T-helper 2 cell (primary cell): ENCODE data around the gene SUPT7L.
"Not testable (repeated sequence)": the region's sequence is repeated elsewhere in the genome, so short reads cannot be mapped to it uniquely, and the experiment has no call there.

Experiments used
- DNase-seq, 5 experiments: peaks; one replicate each; pipeline versions ENCODE4 v3.0.0 to v3.0.0-alpha.2; 2012 to 2022

The SUPT7L gene

DNA sequence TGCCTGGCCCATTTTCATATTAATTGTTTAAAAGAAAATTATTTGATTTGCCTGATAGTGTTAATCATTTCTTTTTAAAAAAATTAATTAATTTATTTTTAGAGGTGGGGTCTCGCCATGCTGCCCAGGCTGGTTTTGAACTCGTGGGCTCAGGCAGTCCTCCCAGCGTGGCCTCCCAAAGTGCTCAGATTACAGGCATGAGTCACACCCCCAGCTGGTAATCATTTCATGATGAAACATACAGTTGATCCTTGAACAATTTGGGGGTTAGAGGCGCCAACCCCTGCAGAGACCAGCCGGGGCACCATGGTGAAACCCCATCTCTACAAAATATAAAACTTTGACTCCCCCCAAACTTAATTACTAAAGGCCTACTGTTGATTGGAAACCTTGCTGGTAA, 26.6 kb downstream of the SUPT7L start:
- peak in 1 of 5 experiments; percentile 30 for DNase-seq

DNA sequence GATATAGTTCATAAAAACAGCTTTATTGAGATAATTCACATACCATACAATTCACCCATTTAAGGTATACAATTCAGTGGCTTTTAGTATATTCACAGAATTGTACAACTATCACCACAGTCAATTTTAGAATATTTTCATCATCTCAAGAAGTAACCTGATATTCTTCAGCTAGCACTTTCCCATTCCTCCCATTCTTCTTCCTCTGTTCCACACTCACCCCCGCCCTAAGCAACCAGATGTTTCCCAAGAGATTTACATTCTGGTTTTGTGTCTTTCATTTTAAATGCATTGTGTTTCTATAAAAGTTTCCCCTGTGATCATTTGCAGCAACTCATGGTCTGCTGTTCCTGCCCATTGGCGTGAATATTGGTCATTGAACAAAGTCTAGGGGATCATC, 29.1 kb downstream of the SUPT7L start:
- no peak for DNase-seq

DNA sequence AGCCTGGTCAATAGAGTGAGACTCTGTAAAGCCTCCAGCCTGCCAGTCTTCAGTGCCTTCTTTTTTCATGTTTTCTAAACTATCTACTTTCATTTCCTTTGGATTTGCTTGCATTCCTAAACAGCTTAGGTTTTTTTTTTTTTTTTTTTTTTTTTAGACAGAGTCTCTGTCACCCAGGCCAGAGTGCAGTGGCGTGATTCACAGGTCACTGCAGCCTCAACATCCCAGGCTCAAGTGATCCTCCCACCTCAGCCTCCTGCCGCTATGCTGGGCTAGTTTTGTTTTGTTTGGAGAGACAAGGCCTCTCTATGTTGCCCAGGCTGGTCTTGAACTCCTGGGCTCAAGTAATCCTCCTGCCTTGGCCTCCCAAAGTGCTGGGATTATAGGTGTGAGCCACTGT, 33.2 kb downstream of the SUPT7L start:
- not testable (repeated sequence) for DNase-seq

DNA sequence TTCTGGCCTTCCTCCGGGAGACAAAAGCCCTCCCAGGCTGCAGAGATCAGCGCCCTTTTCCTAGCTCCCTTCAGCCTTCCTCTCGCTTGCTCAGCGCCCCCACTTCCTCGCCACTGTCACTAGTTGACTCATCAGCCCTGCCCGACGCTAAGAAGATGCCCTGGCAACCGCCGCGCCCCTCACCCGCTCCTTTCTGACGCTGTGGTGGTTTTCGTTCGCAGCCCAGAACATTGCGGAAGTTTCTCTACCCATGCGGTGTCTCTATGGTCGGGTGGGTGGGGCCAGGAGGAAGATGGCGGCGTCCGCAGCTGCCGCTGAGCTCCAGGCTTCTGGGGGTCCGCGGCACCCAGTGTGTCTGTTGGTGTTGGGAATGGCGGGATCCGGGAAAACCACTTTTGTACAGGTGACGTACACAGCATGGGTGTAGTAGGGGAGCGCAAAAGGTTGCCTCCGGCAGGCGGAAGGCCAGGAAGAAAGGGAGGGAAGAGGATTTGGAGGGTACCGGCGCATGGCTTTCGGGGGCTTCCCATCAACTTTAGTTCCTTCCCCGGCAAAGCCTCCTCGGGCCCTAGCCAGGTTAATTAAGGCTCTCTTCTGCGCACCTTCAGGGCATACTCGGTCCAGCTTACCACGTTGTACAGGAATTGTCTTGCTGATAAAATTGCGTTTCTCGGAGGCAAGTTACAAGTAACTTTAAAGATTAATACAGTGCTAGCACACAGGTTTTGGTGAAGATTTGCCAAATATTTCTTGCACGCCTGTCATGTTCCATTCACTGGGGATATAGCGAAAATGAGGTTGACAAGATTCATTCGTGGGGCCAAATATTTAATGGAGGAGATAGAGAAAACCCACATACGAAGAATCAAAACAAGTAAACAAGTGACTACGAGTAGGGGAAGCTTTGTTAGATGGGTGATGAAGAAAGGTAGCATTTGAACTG, 34.4 kb downstream of the SUPT7L start, which contains the start of the genes CCDC121 and GPN1:
CCDC121 (minus strand) TSS at position 246 of the 943 bp plus-strand sequence. CDS start 1,213 bp downstream, outside the sequence.
GPN1 (plus strand) TSS at position 284 of the 943 bp plus-strand sequence; CDS start at position 293, 9 bp downstream.
- DNase-seq, result peak; percentile 83 to 98 (median 93)

DNA sequence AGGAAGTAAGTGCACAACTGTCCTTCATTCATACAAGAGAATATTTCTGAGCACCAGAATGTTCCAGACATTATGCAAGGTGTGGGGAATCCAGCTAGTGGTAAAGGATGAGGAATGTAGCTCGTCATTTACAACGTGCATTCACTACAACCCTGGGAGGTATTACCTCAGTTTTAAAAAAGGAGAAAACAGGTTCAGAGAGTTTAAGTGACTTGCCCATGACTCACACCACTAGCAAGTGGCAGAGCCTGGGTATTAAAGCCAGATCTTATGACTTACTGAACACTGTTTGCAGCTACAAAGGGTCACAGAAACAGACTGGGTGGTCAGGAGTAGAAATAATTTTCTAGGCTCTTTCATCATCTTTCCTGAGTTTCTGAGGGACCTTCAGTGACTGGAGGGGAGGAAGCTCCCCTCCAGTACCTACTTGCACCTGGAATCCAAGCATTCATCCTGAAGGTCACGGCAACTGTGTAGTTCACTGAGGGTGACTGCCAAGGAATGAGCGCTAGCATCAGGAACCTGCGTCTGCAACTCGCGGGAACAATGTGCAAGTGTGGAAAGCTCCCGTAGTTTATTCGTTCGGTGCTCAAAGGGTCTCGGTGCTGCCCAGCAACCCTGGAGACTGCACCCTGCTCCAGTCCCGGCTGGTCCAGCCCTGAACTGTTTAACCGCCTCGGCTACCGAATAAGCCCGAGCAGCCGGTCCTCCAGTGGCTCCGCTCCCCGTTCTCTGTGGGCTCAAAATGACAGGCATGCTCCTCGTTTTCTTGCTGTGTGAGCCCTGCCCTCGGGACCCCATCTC, 35.2 kb downstream of the SUPT7L start:
- peak in 2 of 5 experiments; percentile 3 to 43 for DNase-seq

DNA sequence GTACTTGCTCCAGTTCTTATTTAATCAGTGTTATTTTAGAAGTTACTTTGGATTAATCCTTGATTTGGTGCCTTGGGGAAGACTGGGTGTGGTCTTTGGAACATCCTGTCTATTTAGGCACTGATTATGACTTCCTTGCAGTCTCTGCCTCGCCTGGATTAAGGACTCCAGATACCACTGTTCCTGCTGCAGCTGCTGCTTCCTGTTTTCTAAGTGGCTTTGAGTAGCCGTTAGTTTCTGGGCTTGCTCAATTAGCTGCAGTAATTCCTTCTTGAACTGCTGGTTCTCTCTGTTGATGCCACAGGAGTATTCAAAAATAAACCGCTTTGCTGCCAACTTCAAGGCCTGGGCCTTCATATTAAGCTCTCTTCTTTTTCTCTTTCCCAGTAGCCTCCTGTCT, 36.5 kb downstream of the SUPT7L start:
- not testable (repeated sequence) for DNase-seq

DNA sequence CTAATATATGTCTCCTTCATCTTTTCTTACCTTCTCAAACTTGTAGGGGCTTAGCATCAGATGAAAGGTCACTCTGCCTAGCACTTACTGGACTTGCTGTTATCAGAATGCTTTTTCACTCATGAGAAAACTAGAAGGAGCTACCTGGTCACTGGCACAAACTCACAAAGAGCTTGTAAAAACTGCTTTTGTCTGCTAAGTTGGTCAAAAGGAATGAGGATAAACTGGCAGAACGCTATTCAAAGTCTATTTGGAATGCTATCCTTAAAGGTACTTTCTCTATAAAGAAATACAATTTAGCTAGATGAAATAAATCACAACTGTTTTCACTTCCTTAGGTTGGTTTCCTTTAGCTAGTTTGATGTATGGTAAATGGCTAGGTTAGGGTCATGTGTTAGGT, 37.1 kb downstream of the SUPT7L start:
- DNase-seq, result not testable (repeated sequence)

DNA sequence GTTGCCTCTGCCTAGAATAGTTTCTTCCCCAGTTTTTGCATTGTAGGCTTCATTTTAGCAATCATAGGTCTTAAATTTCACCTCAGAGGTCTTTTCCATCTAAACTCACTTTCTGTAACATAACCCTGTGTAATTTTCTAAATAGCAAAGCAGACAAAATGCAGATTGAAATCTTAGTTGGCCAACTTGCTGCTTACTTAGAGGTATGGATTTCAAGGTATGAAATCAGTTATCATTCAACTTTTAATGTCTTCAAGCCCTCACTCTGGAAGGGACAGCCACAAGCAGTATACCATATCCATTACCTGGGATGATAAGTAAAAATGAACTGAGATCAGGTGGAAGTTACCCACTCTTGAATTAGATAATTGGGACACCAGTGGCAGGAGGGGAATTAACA, 38.5 kb downstream of the SUPT7L start:
- no peak for DNase-seq

DNA sequence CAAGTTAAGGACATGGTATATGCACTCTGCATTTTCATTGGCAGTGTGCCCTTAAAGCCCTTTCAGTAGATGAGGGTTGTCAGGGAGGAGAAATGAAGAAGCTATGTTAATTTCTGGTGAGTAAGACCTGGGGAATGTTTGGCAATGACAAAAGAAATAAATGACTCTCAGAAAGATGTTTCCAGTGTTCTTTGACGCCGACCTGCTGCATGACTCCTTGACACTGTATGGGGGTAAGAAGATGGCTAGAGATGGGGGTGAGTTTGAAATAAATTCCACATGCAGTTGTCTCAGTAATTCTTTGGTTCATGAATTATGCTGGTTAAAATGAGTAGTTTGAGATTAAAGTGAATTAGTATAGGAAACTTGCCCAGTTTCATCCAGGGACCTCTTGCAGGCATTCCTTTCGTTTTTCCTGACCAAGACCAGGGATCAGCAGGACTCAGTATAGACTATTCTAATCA, 40.5 kb downstream of the SUPT7L start:
- no peak for DNase-seq

DNA sequence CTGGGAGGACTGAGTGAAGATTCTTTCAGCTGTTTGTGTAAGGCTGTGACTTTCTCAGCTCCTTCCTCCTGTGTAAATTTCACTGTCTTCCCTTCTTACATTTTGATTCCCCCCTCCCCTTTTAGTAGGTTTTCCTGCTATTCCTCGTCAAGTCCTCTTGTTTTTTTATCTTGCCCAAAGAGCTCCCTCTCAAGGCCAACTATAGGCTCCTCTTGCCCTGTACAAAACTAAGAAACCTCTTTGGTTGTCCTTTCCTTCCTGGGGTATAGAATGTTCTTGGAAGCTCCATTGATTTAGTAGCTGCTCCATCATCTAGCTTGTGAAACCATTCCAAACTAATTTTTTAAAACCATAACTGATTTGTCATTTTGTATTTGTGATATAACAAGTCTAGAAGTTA, 41.9 kb downstream of the SUPT7L start:
- no peak for DNase-seq

DNA sequence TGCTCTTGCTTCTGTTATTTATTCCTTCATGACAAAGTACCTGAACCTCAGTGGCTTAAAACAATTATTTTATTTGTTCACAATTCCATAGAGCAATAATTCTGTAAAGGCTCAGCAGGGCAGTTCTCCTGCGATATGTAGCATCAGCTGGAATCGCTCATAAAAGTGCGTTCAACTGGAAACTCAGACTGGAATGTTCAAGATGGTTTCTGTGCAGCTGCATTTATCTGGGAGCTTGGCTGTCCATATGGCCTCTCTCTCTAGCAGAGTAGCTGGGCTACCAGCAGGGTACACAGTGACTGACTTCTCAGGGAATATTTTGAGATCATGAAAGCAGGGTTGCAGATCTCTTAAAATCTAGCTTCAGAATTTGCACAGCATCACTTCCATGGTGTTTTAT, 48.1 kb downstream of the SUPT7L start:
- no peak for DNase-seq

DNA sequence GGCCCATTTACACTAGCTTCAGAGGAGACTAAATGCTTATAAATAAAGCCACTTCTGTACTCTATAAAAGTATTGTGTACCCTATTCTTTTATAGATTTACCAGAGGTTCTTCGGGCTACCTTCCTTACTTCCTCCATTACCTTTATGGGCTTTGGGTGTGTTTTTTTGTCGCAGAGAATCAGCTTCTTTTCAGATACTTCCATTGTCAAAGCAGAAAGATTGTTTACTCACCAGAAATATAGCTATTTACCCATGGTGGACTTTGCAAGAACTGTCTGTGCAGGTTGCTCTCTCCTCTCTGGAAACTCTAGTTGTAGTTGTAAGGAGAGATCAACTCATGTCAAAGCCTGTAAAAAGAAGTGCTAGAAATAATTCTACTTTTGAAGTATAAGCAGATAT, 49.4 kb downstream of the SUPT7L start:
- no peak for DNase-seq

DNA sequence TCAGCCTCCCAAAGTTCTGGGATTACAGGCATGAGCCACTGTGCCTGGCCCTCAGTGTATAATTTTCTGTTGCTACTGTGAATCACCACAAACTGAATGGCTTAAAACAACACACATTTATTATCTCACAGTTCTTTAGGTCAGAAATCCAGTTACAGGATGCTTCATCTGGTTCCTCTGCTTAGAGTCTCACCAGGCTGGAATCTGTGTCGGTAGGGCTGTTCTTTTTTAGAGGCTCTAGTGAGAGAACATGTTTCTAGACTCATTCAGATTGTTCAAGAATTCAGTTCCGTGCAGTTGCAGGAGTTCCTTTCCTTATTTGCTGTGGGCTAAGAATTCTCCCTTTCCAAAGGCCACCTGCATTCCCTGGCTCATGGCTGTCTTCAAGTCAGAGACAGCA, 56.8 kb downstream of the SUPT7L start:
- DNase-seq, result no peak
